Measurements from ENCODE around the gene BTBD9. TPM values are rescaled to one million over a fixed set of nuclear protein-coding genes. Genes with fewer than 3 reads are reported as not detected.

Gene BTBD9
- total RNA-seq, 1 donor from 2014 or later = 14.8 TPM

- Mint-ChIP-seq H3K36me3 (ENCODE audit: low read depth) (peaks cover 4% of the 10 kb centered on the region), H3K4me3 (ENCODE audit: unreplicated experiment) (no peak overlapping the region), H3K9me3 (ENCODE audit: low read depth) (no peaks in the 10 kb centered on the region), H3K4me1 (ENCODE audit: low read depth) (peaks cover 12% of the 10 kb centered on the region), H3K27ac (ENCODE audit: unreplicated experiment) (no peak overlapping the region), H3K27me3 (ENCODE audit: low read depth) (no peaks in the 10 kb centered on the region)
- DNase-seq (ENCODE audit: low spot score) = peak; percentile 24
- TF ChIP-seq CTCF (IDR thresholded peaks at IDR 0.05) = no peak
These were observed 468.9 kb downstream of the BTBD9 start for GRCh38 chr6:38170666-38171355.

GRCh38 chr6:38169977-38170526 lies 469.7 kb downstream of the BTBD9 start:
- no peak for TF ChIP-seq CTCF (IDR thresholded peaks at IDR 0.05)
- Mint-ChIP-seq H3K27me3 (ENCODE audit: low read depth) (no peaks in the 10 kb centered on the region), H3K4me3 (ENCODE audit: unreplicated experiment) (no peak overlapping the region), H3K4me1 (ENCODE audit: low read depth) (peaks cover 17% of the 10 kb centered on the region), H3K9me3 (ENCODE audit: low read depth) (no peaks in the 10 kb centered on the region), H3K36me3 (ENCODE audit: low read depth) (peaks cover 3% of the 10 kb centered on the region), H3K27ac (ENCODE audit: unreplicated experiment) (no peak overlapping the region)
- peak; percentile 88 for DNase-seq (ENCODE audit: low spot score)

- Mint-ChIP-seq H3K4me1 (ENCODE audit: low read depth) (peaks cover 17% of the 10 kb centered on the region), H3K4me3 (ENCODE audit: unreplicated experiment) (no peak overlapping the region), H3K27me3 (ENCODE audit: low read depth) (no peaks in the 10 kb centered on the region), H3K27ac (ENCODE audit: unreplicated experiment) (no peak overlapping the region), H3K9me3 (ENCODE audit: low read depth) (no peaks in the 10 kb centered on the region), H3K36me3 (ENCODE audit: low read depth) (peaks cover 2% of the 10 kb centered on the region)
- DNase-seq (ENCODE audit: low spot score) = peak; percentile 71
- no peak for TF ChIP-seq CTCF (IDR thresholded peaks at IDR 0.05)
These were observed 470.3 kb downstream of the BTBD9 start for GRCh38 chr6:38169221-38169976.

GRCh38 chr6:38168699-38169098 lies 471.0 kb downstream of the BTBD9 start:
- no peaks in the 10 kb centered on the region for H3K27me3 Mint-ChIP-seq (ENCODE audit: low read depth)
- TF ChIP-seq CTCF (IDR thresholded peaks at IDR 0.05) = no peak
- H3K9me3 Mint-ChIP-seq (ENCODE audit: low read depth) = no peaks in the 10 kb centered on the region
- H3K36me3 Mint-ChIP-seq (ENCODE audit: low read depth) = no peaks in the 10 kb centered on the region
- peaks cover 17% of the 10 kb centered on the region for H3K4me1 Mint-ChIP-seq (ENCODE audit: low read depth)
- H3K27ac Mint-ChIP-seq (ENCODE audit: unreplicated experiment) = no peak overlapping the region
- DNase-seq (ENCODE audit: low spot score) = no peak
- H3K4me3 Mint-ChIP-seq (ENCODE audit: unreplicated experiment) = no peak overlapping the region

GRCh38 chr6:38168126-38168525 lies 471.6 kb downstream of the BTBD9 start:
- DNase-seq (ENCODE audit: low spot score) = no peak
- Mint-ChIP-seq H3K27me3 (ENCODE audit: low read depth) (no peaks in the 10 kb centered on the region), H3K27ac (ENCODE audit: unreplicated experiment) (no peak overlapping the region), H3K4me3 (ENCODE audit: unreplicated experiment) (no peak overlapping the region), H3K4me1 (ENCODE audit: low read depth) (peaks cover 17% of the 10 kb centered on the region), H3K36me3 (ENCODE audit: low read depth) (no peaks in the 10 kb centered on the region), H3K9me3 (ENCODE audit: low read depth) (no peaks in the 10 kb centered on the region)
- no peak for TF ChIP-seq CTCF (IDR thresholded peaks at IDR 0.05)

Data from chondrocyte (in vitro differentiated cells).